Epithelial cell of prostate (primary cell): Measurements from ENCODE around the gene TOMM22.

ENCODE experiments used
- DNase-seq: peaks from one replicate; pipeline ENCODE4 v3.0.0-alpha.2; 2011; ENCODE audit warnings: low read depth, low spot score
- H3K27ac ChIP-seq: fragments of 450-650 bp; 2 replicates; pipeline ENCODE4 v1.5.1; 2017; ENCODE audit warnings: mild to moderate bottlenecking

The TOMM22 gene

DNA sequence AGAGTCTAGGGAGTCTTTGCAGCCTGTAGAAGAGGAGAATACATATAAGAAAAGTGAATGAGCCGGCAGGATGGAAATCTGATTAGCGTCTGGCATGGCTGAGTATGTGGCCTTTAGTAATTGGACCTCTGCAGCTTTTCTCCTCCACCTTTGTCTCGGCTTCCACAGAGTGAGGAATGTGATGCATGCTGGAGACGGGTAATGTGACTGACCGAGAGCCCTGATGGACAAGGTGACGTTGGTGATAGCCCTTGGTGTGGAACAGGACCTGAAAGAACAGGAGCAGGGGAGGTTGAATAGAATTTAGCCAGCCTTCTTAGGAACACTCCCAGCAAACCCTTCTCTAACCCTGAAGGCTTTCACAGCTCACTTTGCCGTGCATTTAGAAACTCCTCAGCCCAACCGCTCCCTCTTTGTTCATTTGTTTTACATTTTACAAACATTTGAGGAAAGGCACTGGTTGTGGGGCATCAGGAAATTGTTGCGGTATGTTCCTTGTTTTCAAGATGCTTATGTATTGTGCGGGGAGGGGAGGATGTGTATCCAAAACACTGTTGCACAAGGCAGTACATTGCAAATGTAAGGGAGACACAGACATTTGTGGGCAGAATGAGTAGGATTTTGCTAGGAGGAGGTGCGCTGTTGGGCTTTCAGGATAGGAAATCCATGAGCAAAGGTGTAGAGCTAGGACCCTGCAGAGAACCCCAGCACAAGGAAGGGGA is 30.9 kb downstream of the TOMM22 start:
- no peak overlapping the region for H3K27ac ChIP-seq

DNA sequence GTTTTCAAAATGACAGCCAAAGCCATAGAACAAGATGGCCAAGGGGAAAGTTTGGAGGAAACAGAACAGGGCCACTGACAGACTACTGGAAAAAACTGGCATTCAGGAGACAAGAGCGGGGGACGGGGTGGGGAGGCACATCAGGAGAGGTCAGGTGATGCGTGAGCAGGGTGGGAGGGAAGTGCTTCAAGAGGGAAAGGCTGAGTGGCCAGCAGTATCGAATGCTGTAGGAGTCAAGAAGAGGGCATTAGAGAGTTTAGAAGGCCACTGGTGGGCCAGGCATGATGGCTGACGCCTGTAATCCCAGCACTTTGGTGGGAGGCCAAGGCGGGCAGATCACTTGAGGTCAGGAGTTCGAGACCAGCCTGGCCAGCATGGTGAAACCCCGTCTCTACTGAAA is 32.2 kb downstream of the TOMM22 start:
- no peak overlapping the region for H3K27ac ChIP-seq

More for the DNA sequence above, 30.9 kb downstream of the TOMM22 start:
- no peak for DNase-seq

DNA sequence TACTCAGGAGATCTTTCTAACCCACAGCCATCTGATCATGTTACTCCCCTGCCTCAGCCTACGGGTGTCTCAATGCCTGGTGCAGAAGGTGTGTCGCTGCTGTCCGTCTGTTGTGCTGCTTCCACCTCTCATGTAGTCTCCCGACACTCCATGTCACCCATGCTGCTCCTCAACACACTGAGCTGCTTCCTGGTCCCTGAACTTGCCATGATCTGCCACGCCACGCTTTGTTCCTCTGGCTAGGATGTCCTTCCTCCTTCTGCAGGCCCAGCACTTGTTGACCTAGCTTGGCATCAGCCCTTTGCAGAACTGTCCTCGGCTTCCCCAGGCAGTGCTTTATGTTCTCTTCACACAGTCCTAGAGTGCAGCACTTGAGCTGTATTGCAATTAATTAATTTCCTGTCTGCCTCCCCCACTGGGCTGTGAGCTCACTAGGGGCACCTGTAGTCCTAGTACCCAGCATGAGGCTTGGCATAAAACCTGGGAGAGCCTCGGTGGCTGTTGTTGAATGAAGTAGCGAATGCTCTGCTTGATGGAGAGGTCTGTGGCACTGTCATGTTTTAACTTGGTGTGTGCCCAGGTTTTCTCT is 33.5 kb downstream of the TOMM22 start:
- no peak overlapping the region for H3K27ac ChIP-seq
- no peak for DNase-seq

More for the DNA sequence above, 32.2 kb downstream of the TOMM22 start:
- DNase-seq = no peak

DNA sequence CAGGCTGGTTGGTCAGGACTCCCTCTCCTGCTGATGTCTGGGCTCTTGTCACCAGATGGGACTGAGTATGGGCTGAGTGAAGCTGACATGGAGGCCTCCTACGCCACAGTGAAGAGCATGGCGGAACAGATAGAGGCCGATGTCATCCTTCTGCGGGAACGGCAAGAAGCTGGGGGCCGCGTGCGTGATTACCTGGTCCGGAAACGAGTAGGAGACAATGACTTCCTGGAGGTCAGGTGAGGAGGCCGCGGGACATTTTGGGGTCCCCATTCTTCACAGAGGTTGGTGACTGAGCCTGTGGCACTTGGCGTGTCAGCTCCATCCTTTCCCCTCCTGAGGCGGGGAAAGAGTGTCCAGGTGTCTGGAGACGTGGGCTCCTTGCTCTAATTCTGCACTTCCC is 34.1 kb downstream of the TOMM22 start:
- no peak overlapping the region for H3K27ac ChIP-seq
- DNase-seq = no peak

DNA sequence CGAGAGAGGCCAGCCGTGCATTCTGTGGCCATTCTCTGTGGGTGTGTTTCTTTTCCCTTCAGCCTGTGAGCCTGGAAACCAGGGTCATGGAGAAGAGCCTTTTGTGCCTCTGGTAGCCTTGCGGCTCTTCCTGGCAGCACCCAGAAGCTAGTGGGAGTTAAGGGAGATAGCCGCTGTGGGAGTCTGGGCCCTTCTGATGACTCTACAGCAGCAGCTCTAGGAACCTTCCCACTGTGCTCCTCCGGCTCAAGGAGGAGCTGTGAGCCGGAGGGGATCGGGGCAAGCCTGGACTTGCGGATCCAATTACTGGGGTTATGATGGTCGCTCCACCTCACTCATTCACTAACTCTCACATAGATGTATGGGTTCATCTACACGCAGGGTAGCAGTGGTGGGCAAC is 34.5 kb downstream of the TOMM22 start:
- no peak overlapping the region for H3K27ac ChIP-seq
- no peak for DNase-seq

DNA sequence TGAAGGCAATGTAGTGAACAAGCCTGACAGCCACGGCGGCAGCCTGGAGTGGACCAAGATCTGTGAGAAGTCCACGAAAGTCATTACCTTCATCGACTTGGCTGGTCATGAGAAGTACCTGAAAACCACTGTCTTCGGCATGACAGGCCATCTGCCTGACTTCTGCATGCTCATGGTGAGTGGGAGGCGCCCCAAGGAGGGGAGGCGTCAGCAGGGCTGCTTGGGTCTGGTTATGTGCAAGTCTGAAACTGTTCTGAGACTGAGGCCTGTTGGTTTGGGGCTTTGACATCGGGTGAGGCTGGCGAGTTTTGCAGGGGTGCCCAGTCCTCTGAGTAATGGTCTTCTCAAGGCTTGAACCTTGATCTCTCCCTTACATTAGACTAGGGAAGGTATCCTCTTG is 35.1 kb downstream of the TOMM22 start:
- H3K27ac ChIP-seq = no peak overlapping the region
- no peak for DNase-seq

DNA sequence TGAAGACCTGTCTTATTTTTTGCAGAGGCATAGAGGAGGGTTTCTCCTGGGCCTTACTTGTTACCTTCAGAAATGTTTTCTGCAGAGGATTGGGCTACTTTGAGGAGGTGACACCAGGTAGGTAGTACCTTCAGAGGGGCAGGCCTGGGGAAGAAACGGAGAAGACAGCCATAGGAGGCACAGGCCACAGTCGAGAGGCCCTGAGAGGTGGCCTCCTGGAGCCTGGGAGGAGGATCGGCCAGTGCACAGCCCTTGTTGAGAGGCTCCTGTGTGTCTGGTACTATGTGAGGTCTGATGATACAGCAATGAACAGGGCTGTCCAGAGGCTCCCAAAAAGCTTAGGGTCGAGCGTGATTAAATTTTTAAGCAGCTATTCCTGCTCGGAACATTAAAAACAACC is 35.5 kb downstream of the TOMM22 start:
- no peak for DNase-seq
- H3K27ac ChIP-seq = no peak overlapping the region

DNA sequence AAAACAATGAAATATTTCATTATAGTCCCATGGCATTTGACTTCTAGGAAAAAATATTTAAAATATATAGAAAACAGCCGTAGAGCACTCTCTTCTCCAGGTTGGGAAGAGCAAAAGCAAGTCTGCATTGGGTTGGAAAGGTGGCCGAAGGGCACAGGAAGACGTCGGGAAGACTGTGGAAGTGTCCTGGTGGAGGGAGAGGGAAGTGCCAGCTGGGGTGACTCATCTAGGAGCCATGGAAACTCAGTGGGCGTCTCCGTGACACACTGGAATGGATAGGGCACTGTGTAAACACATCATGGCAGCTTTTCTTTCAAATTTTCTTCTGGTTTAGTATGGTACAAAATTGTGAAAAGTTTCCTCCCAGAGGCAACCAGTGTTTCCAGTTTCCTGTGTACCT is 36.7 kb downstream of the TOMM22 start:
- no peak for DNase-seq
- H3K27ac ChIP-seq = peak overlapping the region; percentile 42

DNA sequence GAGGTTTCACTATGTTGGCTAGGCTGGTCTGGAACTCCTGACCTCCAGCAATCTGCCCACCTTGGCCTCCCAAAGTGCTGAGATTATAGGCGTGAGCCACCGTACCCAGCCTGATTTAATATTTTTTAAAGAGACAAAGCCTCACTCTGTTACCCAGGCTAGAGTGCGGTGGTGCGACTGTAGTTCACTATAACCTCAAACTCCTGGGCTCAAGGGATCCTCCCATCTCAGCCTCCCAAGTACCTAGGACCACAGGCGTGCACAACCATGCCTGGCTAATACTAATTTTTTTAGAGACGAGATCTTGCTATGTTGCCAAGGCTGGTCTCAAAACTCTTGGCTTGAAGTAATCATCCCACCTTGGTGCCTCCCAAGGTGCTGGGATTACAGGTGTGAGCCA is 37.4 kb downstream of the TOMM22 start:
- no peak for DNase-seq
- H3K27ac ChIP-seq = peak overlapping the region; percentile 42

DNA sequence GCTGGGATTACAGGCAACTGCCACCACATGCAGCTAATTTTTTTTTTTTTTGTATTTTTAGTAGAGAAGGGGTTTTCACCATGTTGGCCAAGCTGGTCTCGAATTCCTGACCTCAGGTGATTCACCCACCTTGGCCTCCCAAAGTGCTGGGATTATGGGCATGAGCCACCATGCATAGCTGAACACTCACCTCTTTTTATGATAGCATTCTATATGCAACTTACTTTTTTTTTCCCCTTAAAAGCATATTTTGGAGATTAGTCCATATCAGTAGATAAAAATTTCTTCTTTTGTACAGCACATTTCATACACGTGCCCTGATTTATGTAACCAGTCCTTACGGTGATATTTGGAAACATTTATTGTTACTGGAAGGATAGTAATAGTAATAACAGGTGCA is 38.6 kb downstream of the TOMM22 start:
- no peak overlapping the region for H3K27ac ChIP-seq
- no peak for DNase-seq

DNA sequence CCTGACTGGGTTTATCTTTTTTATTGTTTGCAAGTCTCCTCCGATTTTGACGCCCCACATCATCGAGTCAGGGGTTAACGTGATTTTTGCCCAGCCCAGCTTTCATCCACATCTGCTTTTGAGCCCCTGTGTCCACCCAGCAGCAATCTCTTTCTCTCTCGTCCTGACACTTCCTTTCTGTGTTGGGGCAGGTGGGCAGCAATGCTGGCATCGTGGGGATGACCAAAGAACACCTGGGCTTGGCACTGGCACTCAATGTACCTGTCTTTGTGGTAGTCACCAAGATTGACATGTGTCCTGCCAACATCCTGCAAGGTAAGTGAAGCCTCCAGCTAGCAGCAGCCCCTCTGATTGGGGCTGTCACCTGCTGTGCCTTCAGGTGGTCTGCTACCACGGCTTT is 39.8 kb downstream of the TOMM22 start:
- no peak for DNase-seq
- no peak overlapping the region for H3K27ac ChIP-seq

DNA sequence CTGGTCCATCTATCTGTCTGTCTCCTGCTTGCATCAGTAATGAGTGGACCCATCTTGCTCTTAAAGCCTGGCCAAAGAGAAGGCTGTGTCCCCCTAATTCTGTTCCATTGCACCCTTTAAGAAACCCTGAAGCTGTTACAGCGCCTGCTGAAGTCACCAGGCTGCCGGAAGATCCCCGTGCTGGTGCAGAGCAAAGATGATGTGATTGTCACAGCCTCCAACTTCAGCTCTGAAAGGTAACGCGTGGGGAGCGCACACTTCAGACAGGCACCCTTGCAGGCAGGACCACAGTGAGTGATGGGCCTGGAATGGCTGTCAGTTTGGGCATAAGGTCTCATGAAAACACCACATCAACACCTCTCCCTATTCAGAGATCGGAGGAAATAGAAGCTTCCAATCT is 42.4 kb downstream of the TOMM22 start:
- H3K27ac ChIP-seq = no peak overlapping the region
- DNase-seq = no peak

DNA sequence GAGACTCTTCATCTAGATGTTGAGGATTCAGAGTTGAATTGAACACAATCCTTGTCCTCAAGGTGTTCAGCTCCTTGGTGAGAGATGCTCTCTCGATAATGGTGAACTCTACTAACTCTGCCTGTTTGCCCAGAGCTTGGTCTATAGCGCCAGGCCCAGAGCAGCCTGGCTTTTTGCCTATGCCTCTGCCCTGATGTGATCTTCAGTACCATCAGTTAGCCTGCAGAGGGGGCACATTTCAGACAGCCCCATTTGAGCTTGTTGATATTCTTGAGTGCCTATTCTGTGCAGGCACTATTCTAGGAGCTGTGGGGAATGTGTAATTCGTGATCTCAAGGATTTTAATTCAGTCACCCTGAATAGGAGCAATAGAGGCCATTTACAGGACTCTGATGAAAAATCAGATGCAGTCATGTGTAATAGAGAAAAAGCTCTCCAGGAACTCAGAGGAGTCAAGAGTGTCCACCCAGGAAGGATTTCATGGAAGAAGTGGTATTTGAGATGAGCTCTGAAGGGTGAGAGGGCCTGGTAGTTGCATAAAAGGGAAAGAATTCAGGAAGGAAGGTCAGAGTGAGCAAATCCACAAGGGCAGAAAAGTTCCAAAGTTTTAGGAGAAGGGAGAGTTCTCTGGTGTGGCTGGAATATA is 43.3 kb downstream of the TOMM22 start:
- no peak for DNase-seq
- no peak overlapping the region for H3K27ac ChIP-seq

DNA sequence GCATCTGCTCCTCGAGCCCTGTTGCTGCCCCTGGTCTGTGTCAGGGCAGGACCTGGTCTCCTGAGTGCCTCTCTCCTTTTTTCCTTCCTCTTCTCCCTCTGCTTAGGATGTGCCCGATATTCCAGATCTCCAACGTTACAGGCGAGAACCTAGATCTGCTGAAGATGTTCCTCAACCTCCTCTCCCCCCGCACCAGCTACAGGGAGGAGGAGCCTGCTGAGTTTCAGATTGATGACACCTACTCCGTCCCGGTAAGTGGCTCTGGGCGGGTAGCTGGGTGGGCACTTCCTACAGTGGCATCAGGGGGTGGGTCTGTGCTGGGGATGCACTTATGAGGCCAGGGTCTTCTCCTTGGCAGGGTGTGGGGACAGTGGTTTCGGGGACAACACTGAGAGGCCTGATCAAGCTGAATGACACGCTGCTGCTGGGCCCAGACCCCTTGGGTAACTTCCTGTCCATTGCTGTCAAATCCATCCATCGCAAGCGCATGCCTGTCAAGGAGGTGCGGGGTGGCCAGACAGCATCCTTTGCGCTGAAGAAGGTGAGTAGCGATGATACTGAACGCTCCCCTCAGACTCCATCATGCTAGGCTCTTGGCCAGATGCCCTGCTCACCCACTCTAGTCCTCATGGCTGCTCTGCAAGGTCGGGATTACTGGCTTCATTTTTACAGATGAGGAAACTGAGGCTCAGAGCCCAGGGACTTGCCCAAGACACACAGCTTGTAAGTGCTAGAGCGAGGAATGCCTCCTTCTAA is 44.3 kb downstream of the TOMM22 start:
- DNase-seq = no peak
- no peak overlapping the region for H3K27ac ChIP-seq

DNA sequence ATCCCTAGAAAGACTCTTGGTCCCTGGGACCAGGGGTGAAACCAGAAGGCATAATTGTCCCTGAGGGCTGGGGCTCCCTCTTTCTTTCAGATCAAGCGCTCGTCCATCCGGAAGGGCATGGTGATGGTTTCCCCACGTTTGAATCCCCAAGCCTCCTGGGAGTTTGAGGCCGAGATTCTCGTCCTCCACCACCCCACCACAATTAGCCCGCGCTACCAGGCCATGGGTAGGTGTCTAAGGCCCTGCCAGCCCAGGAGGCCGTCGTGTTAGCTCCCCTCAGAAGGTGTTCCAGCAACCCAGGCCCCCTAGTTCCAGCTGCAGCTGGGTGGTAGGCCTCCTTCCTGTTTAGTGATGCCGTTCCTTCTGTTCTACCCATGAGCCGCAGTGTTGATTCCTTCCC is 45.4 kb downstream of the TOMM22 start:
- DNase-seq = no peak
- no peak overlapping the region for H3K27ac ChIP-seq

DNA sequence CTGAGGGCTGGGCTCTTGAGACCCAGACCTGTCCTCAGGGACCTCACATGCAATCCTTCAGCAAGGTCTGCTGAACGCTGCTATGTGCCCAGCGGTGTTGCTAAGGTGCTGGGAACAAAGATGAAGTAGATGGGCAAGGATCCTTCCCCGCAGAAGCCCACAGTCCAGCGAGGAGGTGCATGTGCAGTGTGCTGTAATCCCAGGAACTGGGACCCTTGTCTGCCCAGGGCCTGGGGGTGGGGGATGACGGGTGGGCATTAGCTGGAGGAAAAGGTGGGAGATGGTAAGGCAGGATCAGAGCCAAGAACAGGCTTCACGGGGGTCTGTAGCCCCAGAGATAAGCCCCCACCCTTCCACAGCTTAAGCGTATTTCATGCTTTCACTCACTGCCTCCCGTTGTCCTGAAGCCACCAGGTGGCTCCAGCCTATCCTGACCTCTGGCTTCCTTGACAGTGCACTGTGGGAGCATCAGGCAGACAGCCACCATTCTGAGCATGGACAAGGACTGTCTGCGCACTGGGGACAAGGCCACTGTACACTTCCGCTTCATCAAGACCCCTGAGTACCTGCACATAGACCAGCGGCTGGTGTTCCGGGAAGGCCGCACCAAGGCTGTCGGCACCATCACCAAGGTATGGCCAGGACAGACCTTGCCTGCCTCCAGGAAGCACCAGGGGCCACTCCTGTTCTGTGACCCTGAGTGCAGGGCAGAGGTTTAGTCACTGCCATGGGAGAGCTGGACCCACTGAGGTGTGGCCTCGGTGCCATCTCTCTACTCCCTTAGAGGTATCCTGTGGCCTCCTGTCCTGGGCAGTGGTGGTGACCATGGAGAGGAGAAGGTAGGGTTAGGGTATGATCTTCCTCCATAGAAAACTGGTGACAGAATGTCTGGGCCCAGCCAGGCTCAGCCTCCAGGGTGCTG is 46.0 kb downstream of the TOMM22 start:
- H3K27ac ChIP-seq = no peak overlapping the region
- no peak for DNase-seq

DNA sequence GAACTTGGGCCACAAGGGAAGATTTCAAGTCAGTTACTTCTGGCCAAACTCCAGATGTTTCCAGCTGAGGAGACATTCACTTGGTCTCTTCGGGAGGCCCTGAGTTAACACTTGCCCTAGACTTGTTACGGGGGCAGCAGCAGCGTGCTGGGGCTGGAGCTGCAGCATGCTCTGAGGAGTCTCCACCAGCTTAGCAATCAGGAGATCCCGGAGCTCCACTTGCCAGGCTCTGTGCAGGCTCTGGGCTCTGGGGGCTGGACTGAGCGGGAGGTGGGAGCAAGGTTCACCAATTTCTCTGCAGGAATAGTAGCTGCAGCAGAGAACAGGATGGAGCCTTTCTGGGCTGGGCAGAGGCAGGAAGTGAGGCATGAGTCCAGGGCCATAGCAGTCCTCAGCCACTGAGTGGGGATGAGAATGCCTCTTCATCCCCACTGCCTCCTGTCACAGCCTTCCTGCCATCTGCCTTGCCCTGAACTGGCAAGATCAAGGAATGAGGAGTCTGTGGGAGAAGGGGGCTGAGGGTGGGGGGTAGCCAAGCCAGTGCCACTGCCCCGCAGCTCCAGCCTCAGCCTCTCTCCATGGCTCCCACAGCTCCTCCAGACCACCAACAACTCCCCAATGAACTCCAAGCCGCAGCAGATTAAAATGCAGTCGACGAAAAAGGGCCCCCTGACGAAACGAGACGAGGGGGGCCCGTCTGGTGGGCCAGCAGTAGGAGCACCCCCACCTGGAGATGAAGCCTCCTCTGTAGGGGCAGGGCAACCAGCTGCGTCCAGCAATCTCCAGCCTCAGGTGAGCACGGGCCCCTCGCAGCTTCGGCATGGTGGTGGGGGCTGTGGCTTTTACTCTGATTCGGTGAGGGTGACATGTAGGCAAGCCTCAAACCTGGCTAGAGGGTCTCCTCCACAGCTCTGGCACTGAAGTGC is 47.4 kb downstream of the TOMM22 start:
- DNase-seq = no peak
- H3K27ac ChIP-seq = no peak overlapping the region

DNA sequence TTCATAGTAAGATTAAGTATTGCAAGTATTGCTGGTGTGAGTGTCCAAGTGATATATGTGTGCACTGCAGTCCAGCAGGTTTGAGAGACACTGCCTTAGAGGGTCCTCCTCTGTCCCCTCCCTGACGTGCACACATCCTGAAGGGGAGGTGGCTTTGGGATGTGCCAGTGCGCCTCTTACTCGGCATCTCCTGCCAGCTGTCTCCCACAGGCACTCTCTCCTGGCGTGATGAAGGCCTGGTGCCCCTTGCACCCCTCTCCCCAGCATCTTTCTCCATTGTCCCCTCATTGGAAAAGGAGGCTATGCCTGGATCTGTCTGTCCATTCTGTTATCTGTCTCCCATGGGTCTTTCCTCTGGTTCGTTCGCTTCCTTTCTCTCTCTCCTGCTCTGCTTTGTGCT is 48.2 kb downstream of the TOMM22 start:
- DNase-seq = no peak
- no peak overlapping the region for H3K27ac ChIP-seq

DNA sequence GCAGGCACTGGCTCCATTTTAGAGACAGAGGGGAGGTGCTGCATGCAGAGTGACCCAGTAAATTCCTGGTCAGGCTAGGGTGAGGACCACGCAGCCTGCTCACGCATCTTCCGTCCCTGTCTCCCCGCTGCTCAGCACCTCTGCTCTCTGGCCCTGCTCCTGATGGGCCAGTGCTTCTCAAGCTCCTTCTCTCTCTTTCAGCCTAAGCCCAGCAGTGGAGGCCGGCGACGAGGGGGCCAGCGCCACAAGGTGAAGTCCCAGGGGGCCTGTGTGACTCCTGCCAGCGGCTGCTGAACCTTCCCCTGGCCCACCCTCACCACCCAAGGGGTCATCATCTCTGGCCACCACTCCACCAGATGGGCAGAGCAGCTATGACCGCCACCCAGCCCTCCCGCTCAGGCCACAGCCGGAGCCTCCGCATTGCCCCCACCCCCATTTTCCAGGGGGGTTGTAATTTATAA is 48.7 kb downstream of the TOMM22 start:
- DNase-seq = no peak
- H3K27ac ChIP-seq = no peak overlapping the region
